ENCODE measurements around the gene BTAF1.

DNA sequence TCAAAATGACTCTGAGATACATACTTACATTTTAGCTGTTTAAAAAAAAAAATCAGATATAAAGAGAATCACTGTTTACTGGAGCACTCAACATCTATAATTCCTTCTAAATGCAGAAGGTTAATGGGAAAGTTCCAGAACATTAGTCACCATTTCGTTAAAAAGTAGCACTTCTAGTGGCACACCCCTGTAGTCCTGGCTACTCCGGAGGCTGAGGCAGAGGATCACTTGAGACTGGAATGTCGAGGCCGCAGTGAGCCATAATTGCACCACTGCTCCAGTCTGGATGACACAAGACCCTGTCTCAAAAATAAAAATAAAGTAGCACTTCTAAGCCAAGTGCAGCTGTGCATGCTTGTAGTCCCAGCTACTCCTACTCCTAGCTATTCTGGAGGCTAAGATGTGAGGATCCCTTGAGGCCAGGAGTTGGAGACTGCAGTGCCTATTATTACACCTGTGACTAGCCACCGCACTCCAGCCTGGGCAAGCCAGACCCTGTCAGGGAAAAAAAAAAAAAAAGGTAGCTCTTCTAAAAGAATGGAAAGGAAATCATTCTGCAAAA lies 16.5 kb upstream of the BTAF1 start:
- no peak for TF ChIP-seq EZH2 (IDR thresholded peaks at IDR 0.05; ENCODE audit: borderline replicate concordance, low read depth, low read length, poor library complexity, severe bottlenecking)
- TF ChIP-seq, protein P1, sequence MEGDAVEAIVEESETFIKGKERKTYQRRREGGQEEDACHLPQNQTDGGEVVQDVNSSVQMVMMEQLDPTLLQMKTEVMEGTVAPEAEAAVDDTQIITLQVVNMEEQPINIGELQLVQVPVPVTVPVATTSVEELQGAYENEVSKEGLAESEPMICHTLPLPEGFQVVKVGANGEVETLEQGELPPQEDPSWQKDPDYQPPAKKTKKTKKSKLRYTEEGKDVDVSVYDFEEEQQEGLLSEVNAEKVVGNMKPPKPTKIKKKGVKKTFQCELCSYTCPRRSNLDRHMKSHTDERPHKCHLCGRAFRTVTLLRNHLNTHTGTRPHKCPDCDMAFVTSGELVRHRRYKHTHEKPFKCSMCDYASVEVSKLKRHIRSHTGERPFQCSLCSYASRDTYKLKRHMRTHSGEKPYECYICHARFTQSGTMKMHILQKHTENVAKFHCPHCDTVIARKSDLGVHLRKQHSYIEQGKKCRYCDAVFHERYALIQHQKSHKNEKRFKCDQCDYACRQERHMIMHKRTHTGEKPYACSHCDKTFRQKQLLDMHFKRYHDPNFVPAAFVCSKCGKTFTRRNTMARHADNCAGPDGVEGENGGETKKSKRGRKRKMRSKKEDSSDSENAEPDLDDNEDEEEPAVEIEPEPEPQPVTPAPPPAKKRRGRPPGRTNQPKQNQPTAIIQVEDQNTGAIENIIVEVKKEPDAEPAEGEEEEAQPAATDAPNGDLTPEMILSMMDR (conservative IDR thresholded peaks at IDR 0.05; ENCODE audit: low read depth, low read length) = no peak
